GM18873 (cell line): ENCODE data around the gene TSPAN17.

Experiments used
- ATAC-seq: cut with Tn5 transposase; IDR thresholded peaks from one replicate; pipeline ENCODE4 v1.9.1; 2021; ENCODE audit warnings: mild to moderate bottlenecking, moderate library complexity, moderate number of reproducible peaks; ENCODE audit not compliant: unreplicated experiment, low FRiP score

The TSPAN17 gene

DNA sequence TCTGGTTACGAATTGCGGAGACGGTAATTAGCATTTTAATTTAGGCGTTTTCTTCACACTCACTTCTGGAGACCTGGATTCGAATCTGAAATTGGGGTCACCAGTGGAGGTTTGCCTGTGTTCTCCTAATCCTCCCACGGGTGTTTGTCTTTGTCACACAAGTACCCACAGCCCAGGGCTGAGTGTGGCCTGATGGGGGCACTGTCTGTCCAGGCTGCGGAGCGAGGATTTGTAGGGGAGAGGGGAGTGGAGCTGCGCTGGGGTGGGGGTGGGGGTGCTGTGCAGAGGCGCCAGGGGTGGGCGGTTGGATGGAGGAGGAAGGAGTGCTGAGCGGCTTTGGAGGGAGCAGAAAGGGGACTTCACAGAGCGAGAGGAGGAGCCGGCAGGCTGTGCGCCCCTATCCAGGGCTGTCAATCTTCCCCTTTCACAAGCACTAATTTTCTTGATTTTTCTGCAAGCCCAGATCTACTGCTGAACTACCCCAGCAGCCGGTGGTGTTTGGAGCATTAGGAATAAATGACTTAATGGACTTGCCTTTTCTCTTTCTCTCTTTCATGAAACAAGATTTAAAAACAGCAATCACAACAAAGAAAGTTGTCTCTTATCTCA lies 53.1 kb downstream of the TSPAN17 start:
- ATAC-seq: no peak

DNA sequence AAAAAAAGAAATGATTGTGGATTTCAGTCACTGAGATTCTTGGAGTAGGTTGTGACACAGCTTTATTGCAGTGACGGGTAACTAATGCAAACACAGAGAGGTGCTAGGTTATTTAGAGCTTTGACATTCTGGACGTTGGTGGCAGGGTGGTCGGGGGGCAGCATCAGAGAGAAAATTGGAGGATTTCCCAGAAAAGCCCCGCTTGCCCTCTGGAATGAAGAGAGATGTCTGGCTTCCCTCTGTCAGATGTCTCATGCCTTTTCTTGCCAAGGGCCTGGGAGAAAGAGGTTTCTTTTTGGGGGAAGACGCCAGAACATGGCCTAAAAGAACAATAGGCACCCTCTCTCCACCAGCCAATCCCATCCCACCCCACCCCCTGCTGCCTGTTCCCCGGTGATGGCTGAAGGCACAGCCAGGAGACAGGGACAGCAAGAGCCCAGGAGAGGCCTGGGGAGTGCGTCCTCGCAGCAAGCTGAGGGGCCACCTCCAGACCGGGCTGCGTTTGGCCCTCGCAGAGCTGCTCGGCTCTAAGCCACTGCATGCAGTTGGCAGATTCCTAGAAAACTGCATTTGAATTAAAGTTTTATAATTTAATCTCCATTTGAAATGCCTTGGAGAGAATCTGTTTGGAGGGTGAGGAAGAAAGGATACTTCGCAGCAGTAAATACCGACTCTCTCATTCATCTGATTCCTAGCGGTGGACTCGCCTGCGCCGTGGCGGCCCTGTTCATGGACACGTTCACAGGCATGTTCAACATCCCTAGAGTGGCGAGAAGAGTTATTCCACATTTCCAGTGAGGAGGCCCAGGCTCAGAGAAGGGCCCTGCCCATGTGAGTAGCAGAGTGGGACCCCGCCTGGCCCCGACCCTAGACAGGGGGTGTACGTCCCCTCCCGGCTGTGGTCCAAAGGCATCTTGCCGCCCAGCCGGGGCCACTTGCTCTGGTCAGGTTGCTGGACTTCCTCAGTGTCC lies 55.7 kb downstream of the TSPAN17 start:
- ATAC-seq: no peak

DNA sequence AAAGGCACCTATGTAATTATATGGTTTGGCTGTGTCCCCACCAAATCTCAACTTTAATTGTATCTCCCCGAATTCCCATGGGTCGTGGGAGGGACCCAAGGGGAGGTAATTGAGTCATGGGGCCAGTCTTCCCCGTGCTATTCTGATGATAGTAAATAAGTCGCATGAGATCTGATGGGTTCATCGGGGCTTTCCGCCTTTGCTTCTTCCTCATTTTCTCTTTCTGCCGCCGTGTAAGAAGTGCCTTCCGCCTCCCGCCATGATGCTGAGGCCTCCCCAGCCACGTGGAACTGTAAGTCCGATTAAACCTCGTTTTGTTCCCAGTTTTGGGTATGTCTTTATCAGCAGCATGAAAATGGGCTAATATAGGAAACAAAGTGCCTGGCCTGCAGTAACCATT lies 56.6 kb downstream of the TSPAN17 start:
- no peak for ATAC-seq

DNA sequence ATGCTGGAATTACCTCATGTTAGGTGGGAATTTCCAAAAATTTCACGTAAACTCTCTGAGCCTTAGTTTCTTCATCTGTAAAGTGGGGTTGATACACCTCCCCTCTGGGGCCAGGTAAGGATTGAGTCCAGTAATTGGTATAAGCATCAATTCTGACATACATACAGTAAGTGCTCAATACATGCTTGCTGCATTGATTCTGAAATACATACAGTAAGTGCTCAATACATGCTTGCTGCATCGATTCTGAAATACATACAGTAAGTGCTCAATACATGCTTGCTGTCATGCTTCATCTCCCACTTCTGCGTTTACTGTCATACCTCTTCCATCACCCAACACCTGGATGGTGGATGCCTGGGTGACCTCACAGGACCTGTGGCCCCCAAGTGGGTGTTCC lies 57.1 kb downstream of the TSPAN17 start:
- ATAC-seq: no peak

DNA sequence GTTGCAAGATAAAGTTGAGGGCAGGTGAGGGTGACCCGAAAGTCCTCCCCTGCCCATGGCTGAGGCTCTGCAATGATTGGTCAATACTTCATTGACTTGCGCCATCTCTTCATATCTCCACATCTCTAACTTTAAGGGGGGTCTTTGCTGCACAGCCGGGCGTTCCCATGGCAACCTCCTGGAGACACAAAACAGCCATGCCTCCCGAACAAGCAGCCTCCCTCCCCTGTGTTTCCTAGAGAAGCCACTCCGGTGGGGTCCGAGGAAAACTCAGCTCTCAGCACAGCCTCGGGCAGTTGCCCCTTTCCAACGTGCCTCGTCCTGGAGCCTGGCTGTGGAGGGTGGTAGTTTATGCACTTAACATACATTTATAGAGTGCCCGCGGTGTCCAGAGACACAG lies 57.5 kb downstream of the TSPAN17 start:
- ATAC-seq: no peak
